ENCODE measurements around the gene GLS2.

DNA sequence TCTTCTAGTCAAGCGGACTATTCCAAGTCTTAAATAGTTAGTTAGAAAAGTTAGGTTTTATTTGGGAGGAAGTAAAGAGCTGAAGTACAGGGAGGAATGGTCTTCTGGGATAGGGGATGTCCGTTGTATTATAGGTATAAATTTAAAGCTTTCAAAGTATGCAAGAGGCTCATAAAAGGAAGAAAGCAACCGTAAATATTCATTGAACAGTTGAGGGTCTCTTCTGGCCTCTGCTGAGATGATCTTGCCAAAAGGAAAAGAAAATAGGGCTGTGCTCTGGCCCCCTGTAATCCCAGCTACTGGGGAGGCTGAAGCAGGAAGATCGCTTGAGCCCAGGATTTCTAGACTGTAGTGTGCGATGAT, 38.4 kb downstream of the GLS2 start:
- TF ChIP-seq JUN (IDR thresholded peaks at IDR 0.05; ENCODE audit: borderline replicate concordance, insufficient read depth, insufficient read length, low read depth): no peak
- TF ChIP-seq, protein P1, sequence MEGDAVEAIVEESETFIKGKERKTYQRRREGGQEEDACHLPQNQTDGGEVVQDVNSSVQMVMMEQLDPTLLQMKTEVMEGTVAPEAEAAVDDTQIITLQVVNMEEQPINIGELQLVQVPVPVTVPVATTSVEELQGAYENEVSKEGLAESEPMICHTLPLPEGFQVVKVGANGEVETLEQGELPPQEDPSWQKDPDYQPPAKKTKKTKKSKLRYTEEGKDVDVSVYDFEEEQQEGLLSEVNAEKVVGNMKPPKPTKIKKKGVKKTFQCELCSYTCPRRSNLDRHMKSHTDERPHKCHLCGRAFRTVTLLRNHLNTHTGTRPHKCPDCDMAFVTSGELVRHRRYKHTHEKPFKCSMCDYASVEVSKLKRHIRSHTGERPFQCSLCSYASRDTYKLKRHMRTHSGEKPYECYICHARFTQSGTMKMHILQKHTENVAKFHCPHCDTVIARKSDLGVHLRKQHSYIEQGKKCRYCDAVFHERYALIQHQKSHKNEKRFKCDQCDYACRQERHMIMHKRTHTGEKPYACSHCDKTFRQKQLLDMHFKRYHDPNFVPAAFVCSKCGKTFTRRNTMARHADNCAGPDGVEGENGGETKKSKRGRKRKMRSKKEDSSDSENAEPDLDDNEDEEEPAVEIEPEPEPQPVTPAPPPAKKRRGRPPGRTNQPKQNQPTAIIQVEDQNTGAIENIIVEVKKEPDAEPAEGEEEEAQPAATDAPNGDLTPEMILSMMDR (IDR thresholded peaks at IDR 0.05; ENCODE audit: extremely low read depth in 1 of 2, insufficient read depth in 1 of 2, low read depth in 1 of 2, low read length in 2 of 2): no peak
- TF ChIP-seq POLR2AphosphoS5 (IDR thresholded peaks at IDR 0.05; ENCODE audit: insufficient read depth, low read depth, low read length): no peak
- TF ChIP-seq POLR2A (IDR thresholded peaks at IDR 0.05; ENCODE audit: low read depth, low read length): no peak
- no peak for TF ChIP-seq MYC (IDR thresholded peaks at IDR 0.05; ENCODE audit: low read depth, low read length)
- TF ChIP-seq EZH2 (IDR thresholded peaks at IDR 0.05; ENCODE audit: borderline replicate concordance, low read depth, low read length, severe bottlenecking): no peak
- TF ChIP-seq GATA2 (IDR thresholded peaks at IDR 0.05; ENCODE audit: insufficient read depth, insufficient read length, low read depth, low read length): no peak

Data from endothelial cell of umbilical vein (primary cell).